Endothelial cell (in vitro differentiated cells): ENCODE data around the gene PASD1. TPM values are rescaled to one million over a fixed set of nuclear protein-coding genes. Genes with fewer than 3 reads are reported as not detected.
"Not testable (repeated sequence)": the region's sequence is repeated elsewhere in the genome, so short reads cannot be mapped to it uniquely, and the experiment has no call there.

Source experiments
- DNase-seq: peaks from one replicate; pipeline ENCODE4 v3.0.0; 2021; ENCODE audit warnings: low spot score
- H3K27ac Mint-ChIP-seq: one replicate; pipeline ENCODE4 v1.8.0; 2021; ENCODE audit warnings: mixed read lengths, inconsistent platforms; ENCODE audit not compliant: unreplicated experiment
- H3K27me3 Mint-ChIP-seq: one replicate; pipeline ENCODE4 v1.8.0; 2021; ENCODE audit warnings: mild to moderate bottlenecking, moderate library complexity, mixed read lengths, inconsistent platforms; ENCODE audit not compliant: unreplicated experiment
- H3K36me3 Mint-ChIP-seq: one replicate; pipeline ENCODE4 v1.8.0; 2021; ENCODE audit warnings: mild to moderate bottlenecking, low read depth, mixed read lengths, inconsistent platforms; ENCODE audit not compliant: unreplicated experiment
- H3K4me1 Mint-ChIP-seq: one replicate; pipeline ENCODE4 v1.8.0; 2021; ENCODE audit warnings: mild to moderate bottlenecking, mixed read lengths, inconsistent platforms; ENCODE audit not compliant: unreplicated experiment
- H3K4me3 Mint-ChIP-seq: one replicate; pipeline ENCODE4 v1.8.0; 2021; ENCODE audit warnings: mild to moderate bottlenecking, mixed read lengths, inconsistent platforms; ENCODE audit not compliant: unreplicated experiment
- H3K9me3 Mint-ChIP-seq: one replicate; pipeline ENCODE4 v1.8.0; 2021; ENCODE audit warnings: mixed read lengths, inconsistent platforms; ENCODE audit not compliant: unreplicated experiment
- CTCF ChIP-seq: fragments of 200-600 bp; sonication (generic); IDR thresholded peaks from one replicate; pipeline ENCODE4 v1.5.0; 2021; ENCODE audit warnings: antibody characterized with exemption; ENCODE audit not compliant: unreplicated experiment
- total RNA-seq: library from RNA; stranded (reverse); fragmentation: NEBNext Ultra II Directional; extraction: Animal tissue kit (Norgen Biotek cat#: 25700); gene quantifications from one replicate; pipeline ENCODE4 v1.2.1, GENCODE V29; 2021; ENCODE audit not compliant: unreplicated experiment

The PASD1 gene
- total RNA-seq, 1 donor from 2014 or later: not detected

DNA sequence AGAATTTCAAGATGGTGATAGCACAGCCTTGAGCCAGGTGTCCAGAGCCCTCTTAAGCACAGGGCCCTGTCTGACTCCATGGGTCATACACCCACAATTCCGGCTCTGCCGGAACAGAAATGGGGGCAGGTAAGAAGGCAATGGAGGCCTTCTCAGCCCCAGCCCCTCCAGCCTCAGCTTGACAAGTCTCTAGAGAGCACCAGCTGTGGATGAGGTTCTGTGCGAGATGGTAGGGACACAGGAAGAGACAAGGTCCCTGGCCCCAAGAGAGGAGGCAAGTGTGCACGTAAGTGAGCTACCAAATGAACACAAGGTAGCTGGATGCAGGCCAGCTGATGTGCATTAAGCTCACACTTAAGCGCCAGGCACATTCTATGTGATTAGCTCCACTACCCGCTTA is 129.3 kb downstream of the PASD1 start:
- peaks cover 7% of the 10 kb centered on the region for H3K27me3 Mint-ChIP-seq
- no peaks in the 10 kb centered on the region for H3K9me3 Mint-ChIP-seq
- TF ChIP-seq CTCF: no peak

DNA sequence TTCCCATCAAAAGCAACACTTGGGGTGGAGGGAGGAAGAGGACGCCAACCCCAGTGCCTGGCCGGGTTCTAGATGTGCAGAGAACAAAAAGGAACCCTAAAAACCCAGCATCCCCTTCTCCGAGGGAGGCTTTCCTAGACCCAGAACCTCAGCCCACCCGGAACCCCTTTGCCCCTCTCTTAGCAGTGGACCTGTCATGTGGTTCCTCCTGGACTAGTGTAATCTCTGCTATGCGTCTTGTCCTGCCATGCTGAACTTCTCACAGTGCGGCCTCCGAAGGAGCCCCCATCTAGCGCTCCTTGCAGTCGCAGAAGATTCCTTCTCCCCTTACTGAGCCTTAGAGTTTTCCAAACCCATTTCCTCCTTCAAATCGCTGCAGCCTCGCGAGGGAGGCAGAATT is 130.6 kb downstream of the PASD1 start:
- peaks cover 7% of the 10 kb centered on the region for H3K27me3 Mint-ChIP-seq
- no peaks in the 10 kb centered on the region for H3K9me3 Mint-ChIP-seq
- DNase-seq: no peak
- no peak overlapping the region for H3K27ac Mint-ChIP-seq
- H3K4me1 Mint-ChIP-seq: peaks cover 3% of the 10 kb centered on the region
- no peak for TF ChIP-seq CTCF
- H3K4me3 Mint-ChIP-seq: no peak overlapping the region
- H3K36me3 Mint-ChIP-seq: no peaks in the 10 kb centered on the region

More for the DNA sequence above, 129.3 kb downstream of the PASD1 start:
- Mint-ChIP-seq H3K4me3 (no peak overlapping the region), H3K36me3 (no peaks in the 10 kb centered on the region), H3K27ac (no peak overlapping the region), H3K4me1 (peaks cover 3% of the 10 kb centered on the region)
- DNase-seq: no peak

DNA sequence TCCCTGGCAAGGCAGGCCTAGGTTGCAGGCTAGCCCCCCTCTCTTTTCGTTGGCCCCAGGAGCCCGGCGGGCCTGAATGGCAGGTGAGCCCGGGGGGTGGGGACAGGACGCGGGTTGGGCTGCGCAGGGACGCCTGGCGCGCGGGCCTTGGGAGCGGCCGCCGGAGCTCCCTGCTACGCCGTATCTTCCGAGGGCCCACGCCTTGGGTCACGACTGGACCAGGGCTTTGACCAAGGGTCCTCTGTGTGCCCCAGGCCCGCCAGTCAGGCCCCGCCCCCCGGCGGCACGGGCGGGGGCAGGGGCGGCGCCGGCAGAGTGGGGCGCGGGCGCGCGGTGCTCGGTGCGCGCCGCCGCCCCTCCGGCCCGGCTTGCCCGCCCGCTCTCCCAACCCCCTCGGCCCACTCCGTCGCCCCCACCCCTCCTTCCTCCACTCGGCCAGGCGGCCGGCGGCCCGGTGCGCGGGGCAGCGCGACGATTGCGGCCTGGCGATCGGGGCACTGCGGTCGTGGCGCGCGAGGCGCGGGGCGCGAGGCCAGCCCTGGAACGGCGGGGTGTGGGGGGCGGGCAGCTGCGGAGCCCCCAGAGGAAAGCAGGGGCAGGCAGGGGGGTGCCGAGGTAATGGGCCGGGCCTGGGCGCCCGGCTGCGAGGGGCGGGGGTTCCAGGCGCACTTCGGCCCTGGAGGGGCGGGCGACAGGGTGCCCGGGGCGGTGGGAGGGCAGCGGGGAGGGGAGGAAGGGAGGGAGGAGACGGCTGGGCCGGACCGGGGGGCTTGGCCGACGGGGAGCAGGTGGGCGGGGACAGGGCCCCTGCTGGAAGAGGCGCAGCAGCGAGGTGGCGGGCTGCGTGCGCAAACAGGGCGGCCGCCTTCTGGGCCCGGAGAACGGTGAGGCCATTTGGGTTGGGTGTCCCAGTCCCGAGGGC is 131.4 kb downstream of the PASD1 start, which contains the start of gene PRRG3:
Gene PRRG3, plus strand, starts transcription at position 798 of the 922 bp plus-strand sequence. CDS start 3,357 bp downstream, outside the sequence.
- peaks cover 7% of the 10 kb centered on the region for H3K27me3 Mint-ChIP-seq
- peak; percentile 22 for DNase-seq
- TF ChIP-seq CTCF: no peak
- H3K36me3 Mint-ChIP-seq: no peaks in the 10 kb centered on the region
- H3K27ac Mint-ChIP-seq: no peak within 1 kb of the TSS
- no peaks in the 10 kb centered on the region for H3K9me3 Mint-ChIP-seq
- H3K4me1 Mint-ChIP-seq: peaks cover 3% of the 10 kb centered on the region
- H3K4me3 Mint-ChIP-seq: peak within 1 kb of the TSS; percentile 87

DNA sequence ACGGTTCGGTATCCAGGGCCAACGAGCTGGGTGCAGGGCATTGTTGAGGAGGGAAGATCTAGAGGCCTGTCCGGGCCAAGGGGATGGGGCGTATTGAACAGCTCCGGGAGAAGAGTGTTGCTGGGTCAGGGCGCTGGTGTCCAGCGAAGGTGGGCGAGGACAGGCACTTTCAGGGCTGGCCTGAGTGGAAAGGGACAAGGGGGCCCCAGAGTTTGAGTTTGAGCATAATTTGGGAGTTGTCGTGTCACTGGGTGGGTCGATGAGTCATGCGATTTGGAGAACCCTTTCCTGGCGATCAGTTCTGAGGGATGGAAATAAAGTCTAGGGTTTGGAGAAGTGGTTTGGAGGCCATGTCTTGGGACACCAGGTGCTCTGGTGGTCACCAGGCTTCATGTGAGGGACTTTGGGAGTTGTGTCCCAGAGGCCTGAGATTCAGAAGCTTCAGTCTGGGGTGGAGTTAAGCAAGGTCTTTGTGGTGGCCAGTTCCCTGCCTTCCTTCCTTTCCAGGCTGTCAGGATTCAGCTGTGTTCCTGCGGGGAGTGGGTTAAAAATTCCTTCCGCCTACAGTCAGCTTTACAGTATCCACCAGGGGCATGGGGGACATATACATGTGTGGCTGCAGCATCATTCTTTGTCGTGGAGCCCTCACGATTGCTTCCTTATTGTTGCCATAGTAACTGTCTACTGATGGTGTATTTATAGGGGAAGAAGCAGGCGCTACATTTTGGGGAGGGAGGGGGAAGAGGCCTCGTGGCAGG is 132.3 kb downstream of the PASD1 start:
- Mint-ChIP-seq H3K9me3 (no peaks in the 10 kb centered on the region), H3K36me3 (no peaks in the 10 kb centered on the region), H3K4me1 (peaks cover 3% of the 10 kb centered on the region), H3K27me3 (peaks cover 7% of the 10 kb centered on the region), H3K4me3 (peak overlapping the region; percentile 87), H3K27ac (no peak overlapping the region)
- no peak for TF ChIP-seq CTCF
- DNase-seq: no peak

DNA sequence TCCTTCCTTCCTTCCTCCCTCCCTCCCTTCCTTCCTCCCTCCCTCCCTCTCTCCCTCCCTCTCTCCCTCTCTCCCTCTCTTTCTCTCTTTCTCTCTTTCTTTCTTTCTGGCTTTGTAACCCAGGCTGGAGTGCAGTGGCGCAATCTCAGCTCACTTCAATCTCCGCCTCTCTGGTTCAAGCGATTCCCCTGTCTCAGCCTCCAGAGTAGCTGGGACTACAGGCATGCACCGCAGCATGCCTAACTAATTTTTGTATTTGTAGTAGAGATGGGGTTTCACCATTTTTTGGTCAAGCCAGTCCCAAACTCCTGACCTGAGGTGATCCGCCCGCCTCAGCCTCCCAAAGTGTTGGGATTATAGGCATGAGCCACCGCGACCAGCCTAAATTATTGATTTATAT is 133.6 kb downstream of the PASD1 start:
- not testable (repeated sequence) for H3K27ac Mint-ChIP-seq, H3K36me3 Mint-ChIP-seq

More for the DNA sequence above, 133.6 kb downstream of the PASD1 start:
- H3K4me1 Mint-ChIP-seq, H3K9me3 Mint-ChIP-seq, DNase-seq, H3K4me3 Mint-ChIP-seq, H3K27me3 Mint-ChIP-seq: not testable (repeated sequence)
